NCI-H526 treated with DMSO at 0.1 percent for 48 hours (cell line): ENCODE results near the gene ACACA.

Experiments used
- DNase-seq: peaks from one replicate; lab custom pipeline; 2025; lab: John Stamatoyannopoulos, UW

Gene ACACA

GRCh38 chr17:37344519-37344918 lies 62.1 kb downstream of the ACACA start:
- DNase-seq = no peak

- DNase-seq = no peak
Observed at GRCh38 chr17:37342589-37342988, 64.0 kb downstream of the ACACA start.

- DNase-seq = no peak
Observed at GRCh38 chr17:37340804-37341203, 65.8 kb downstream of the ACACA start.

- no peak for DNase-seq
Observed at GRCh38 chr17:37339321-37339720, 67.3 kb downstream of the ACACA start.

- no peak for DNase-seq
Observed at GRCh38 chr17:37338847-37339246, 67.8 kb downstream of the ACACA start.

GRCh38 chr17:37327341-37328090 lies 79.1 kb downstream of the ACACA start:
- DNase-seq = no peak

GRCh38 chr17:37322826-37323561 lies 83.6 kb downstream of the ACACA start:
- DNase-seq = no peak

GRCh38 chr17:37322106-37322505 lies 84.5 kb downstream of the ACACA start:
- DNase-seq = no peak

GRCh38 chr17:37318931-37319594 lies 87.6 kb downstream of the ACACA start:
- no peak for DNase-seq

GRCh38 chr17:37317867-37318266 lies 88.8 kb downstream of the ACACA start:
- DNase-seq = no peak

GRCh38 chr17:37315601-37316000 lies 91.0 kb downstream of the ACACA start:
- DNase-seq = no peak

GRCh38 chr17:37312137-37312923 lies 94.3 kb downstream of the ACACA start:
- no peak for DNase-seq

- DNase-seq = no peak
Observed at GRCh38 chr17:37310940-37311339, 95.7 kb downstream of the ACACA start.

- DNase-seq = no peak
Observed at GRCh38 chr17:37309051-37309450, 97.6 kb downstream of the ACACA start.

- no peak for DNase-seq
Observed at GRCh38 chr17:37305406-37305905, 101.2 kb downstream of the ACACA start.

GRCh38 chr17:37301288-37301687 lies 105.3 kb downstream of the ACACA start:
- no peak for DNase-seq

- DNase-seq = no peak
Observed at GRCh38 chr17:37300683-37301082, 106.0 kb downstream of the ACACA start.

GRCh38 chr17:37299257-37299980 lies 107.2 kb downstream of the ACACA start:
- no peak for DNase-seq

- no peak for DNase-seq
Observed at GRCh38 chr17:37295888-37296287, 110.7 kb downstream of the ACACA start.

- DNase-seq = no peak
Observed at GRCh38 chr17:37294888-37295287, 111.7 kb downstream of the ACACA start.

GRCh38 chr17:37293770-37294169 lies 112.9 kb downstream of the ACACA start:
- DNase-seq = no peak
